ENCODE data around the gene PDCD1LG2.
"Not testable (repeated sequence)": the region's sequence is repeated elsewhere in the genome, so short reads cannot be mapped to it uniquely, and the experiment has no call there.

Gene PDCD1LG2

GRCh38 chr9:5494765-5495164 lies 15.6 kb upstream of the PDCD1LG2 start:
- not testable (repeated sequence) for DNase-seq

- DNase-seq: no peak
These were observed 11.2 kb upstream of the PDCD1LG2 start for GRCh38 chr9:5499157-5499556.

- DNase-seq: peak; percentile 56
These were observed 10.4 kb upstream of the PDCD1LG2 start for GRCh38 chr9:5499889-5500398.

- peak; percentile 56 for DNase-seq
These were observed 9.7 kb upstream of the PDCD1LG2 start for GRCh38 chr9:5500441-5501235.

GRCh38 chr9:5502553-5502952 lies 7.8 kb upstream of the PDCD1LG2 start:
- DNase-seq: no peak

GRCh38 chr9:5509573-5509972 lies 758 bp upstream of the PDCD1LG2 start:
- no peak for DNase-seq

- DNase-seq: peak; percentile 33
These were observed 658 bp downstream of the PDCD1LG2 start for GRCh38 chr9:5510989-5511388.

GRCh38 chr9:5511476-5511875 lies 1.1 kb downstream of the PDCD1LG2 start:
- no peak for DNase-seq

- DNase-seq: no peak
These were observed 1.7 kb downstream of the PDCD1LG2 start for GRCh38 chr9:5511935-5512580.

GRCh38 chr9:5512658-5513452 lies 2.5 kb downstream of the PDCD1LG2 start:
- no peak for DNase-seq

GRCh38 chr9:5513966-5514616 lies 3.8 kb downstream of the PDCD1LG2 start:
- no peak for DNase-seq

- DNase-seq: no peak
These were observed 4.4 kb downstream of the PDCD1LG2 start for GRCh38 chr9:5514617-5515260.

- no peak for DNase-seq
These were observed 4.9 kb downstream of the PDCD1LG2 start for GRCh38 chr9:5515261-5515650.

- DNase-seq: no peak
These were observed 6.3 kb downstream of the PDCD1LG2 start for GRCh38 chr9:5516453-5517220.

- no peak for DNase-seq
These were observed 8.0 kb downstream of the PDCD1LG2 start for GRCh38 chr9:5518171-5518936.

GRCh38 chr9:5518937-5519319 lies 8.6 kb downstream of the PDCD1LG2 start:
- no peak for DNase-seq

- no peak for DNase-seq
These were observed 13.8 kb downstream of the PDCD1LG2 start for GRCh38 chr9:5524090-5524489.

- no peak for DNase-seq
These were observed 19.4 kb downstream of the PDCD1LG2 start for GRCh38 chr9:5529683-5530221.

- no peak for DNase-seq
These were observed 21.0 kb downstream of the PDCD1LG2 start for GRCh38 chr9:5531101-5531882.

GRCh38 chr9:5532306-5532705 lies 22.0 kb downstream of the PDCD1LG2 start:
- DNase-seq: no peak

Data from NCI-H1105 treated with DMSO at 0.1 percent for 48 hours (cell line).